ENCODE results near the gene PRKAR2B.

The PRKAR2B gene

DNA sequence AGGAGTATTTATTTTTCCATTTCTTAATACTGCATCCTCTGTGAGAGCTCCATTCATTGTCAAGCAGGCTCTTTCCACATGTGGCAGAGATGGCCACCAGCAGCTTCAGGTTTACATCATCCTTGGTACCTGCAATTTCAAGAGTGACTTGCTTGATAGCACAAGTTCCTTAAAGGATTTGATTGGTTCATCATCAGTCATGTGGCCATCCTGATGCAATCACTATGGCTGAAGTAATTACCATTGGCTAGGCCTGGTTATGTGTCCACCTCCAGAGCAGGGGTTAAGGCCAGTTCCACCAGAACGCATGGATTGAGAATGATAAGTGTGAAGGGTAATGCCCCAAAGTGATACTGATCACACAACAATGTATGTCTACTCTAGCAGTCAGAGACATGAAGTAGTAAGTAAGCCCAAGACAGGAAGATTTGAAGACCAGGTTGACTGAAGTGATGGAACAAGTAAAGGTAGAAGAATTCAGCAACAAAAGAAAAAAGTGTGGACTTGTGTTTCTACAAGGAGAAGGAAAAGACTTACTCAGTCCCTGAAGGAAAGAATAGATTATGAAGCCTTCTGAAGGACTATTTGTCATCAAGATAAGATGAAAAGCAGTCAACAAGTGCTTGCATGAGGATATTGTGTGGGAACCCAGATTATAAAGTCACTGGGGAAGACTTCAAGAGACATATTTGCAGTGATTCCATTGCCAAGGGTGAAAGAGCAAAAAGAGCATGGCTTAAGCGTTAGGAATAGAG is 26.4 kb upstream of the PRKAR2B start:
- no peak for TF ChIP-seq CTCF (IDR thresholded peaks at IDR 0.05; ENCODE audit: insufficient read depth, missing control alignments)
- DNase-seq (ENCODE audit: insufficient read length, low spot score) (no peak), FAIRE-seq (no peak)

DNA sequence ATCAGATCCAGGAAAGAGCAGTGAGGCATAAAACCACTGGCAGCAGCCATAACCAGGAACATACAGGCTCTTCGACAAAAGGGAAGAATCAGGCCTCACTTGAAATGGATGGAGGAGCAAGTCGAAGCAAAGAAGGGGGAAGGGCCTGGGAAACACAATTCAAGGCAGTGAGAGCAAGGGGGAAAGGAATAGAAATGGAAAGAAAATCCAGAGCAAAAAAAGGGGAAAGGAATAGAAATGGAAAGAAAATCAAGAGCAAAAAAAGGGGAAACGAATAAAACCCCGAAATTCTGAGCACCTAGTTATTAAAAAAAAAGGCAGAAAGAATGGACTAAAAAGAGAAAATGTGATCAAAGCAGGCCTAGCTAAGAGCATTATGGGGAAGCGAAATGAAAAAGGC is 24.1 kb upstream of the PRKAR2B start:
- no peak for FAIRE-seq
- no peak for TF ChIP-seq CTCF (IDR thresholded peaks at IDR 0.05; ENCODE audit: insufficient read depth, missing control alignments)
- DNase-seq (ENCODE audit: insufficient read length, low spot score), result no peak

GRCh38 chr7:107021600-107021999 is 22.9 kb upstream of the PRKAR2B start:
- no peak for DNase-seq (ENCODE audit: insufficient read length, low spot score)
- FAIRE-seq, result no peak

GRCh38 chr7:107023522-107024151 is 20.9 kb upstream of the PRKAR2B start:
- FAIRE-seq, result no peak
- TF ChIP-seq CTCF (IDR thresholded peaks at IDR 0.05; ENCODE audit: insufficient read depth, missing control alignments), result no peak
- DNase-seq (ENCODE audit: insufficient read length, low spot score), result no peak

More at GRCh38 chr7:107021600-107021999, 22.9 kb upstream of the PRKAR2B start:
- TF ChIP-seq CTCF (IDR thresholded peaks at IDR 0.05; ENCODE audit: insufficient read depth, missing control alignments), result no peak

DNA sequence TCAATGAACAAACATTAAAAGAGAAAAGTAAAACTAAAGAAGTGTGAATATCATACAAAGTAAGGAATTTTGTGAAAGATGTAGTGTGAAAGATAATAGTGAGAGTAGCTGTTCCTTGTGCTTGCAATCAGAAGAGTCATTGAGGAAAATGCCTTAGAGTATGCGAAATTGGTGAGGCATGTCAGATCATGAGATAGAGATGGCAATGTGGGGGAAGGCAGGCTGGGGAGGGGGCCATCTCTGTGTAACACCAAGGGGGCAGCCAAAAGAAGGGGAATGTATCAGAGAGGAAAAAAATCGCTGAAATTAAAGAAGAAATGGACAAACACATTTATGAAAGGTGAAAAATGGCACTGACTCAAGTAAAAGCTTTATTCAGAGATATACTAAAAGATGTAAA is 19.6 kb upstream of the PRKAR2B start:
- DNase-seq (ENCODE audit: insufficient read length, low spot score) (no peak), FAIRE-seq (no peak)

DNA sequence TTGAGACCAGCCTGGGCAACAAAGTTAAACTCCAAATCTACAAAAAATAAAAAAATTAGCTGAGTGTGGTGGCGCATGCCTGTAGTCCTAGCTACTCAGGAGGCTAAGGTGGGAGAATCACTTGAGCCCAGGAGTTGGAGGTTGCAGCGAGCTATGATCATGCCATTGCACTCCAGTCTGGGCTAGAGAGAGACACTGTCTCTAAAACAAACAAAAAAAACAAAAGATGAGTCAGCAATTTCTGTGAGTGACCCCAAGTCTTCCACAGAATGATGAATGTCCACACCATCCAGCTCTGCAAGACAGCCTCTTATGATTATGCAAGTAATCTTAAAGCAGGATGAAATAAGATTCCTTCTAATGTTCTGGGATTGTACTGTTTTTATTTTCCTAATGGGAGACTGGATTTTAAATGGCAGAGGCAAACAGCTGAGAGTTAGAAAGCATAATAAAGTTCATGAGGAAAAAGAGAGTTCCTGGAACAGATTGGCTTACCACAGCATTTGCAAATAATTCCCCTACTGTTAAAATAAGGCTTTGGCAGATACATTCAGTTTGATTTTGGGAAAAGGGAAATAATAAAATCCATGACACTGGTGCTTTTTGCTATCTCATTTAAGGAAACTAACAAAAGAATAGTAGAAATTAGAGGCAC is 18.9 kb upstream of the PRKAR2B start:
- no peak for FAIRE-seq
- TF ChIP-seq CTCF (IDR thresholded peaks at IDR 0.05; ENCODE audit: insufficient read depth, missing control alignments), result no peak
- no peak for DNase-seq (ENCODE audit: insufficient read length, low spot score)

More for the DNA sequence above, 19.6 kb upstream of the PRKAR2B start:
- no peak for TF ChIP-seq CTCF (IDR thresholded peaks at IDR 0.05; ENCODE audit: insufficient read depth, missing control alignments)

All from D721Med (cell line).